Adrenal gland (tissue), 12 donors: ENCODE measurements around the gene SUN2. TPM values are rescaled to one million over a fixed set of nuclear protein-coding genes. Genes with fewer than 3 reads are reported as not detected.

Experiments
- DNase-seq, 7 donors: peaks; one replicate each; pipeline ENCODE4 v3.0.0-alpha.2; 2019 to 2020
- H3K27ac ChIP-seq, 5 donors: fragments of 200-600 bp; sonication (generic) in 4 of 5; 1 replicate in 3 of 5; 2 replicates in 2 of 5; pipeline versions ENCODE4 v1.5.1 to v1.8.0; 2016 to 2020; ENCODE audit warnings: mild to moderate bottlenecking in 1 of 5
- H3K27me3 ChIP-seq: fragments of 200-600 bp; 2 replicates; pipeline ENCODE4 v1.8.0; 2021
- H3K36me3 ChIP-seq, 2 donors: fragments of 200-600 bp; replicated peaks in 1 of 2; 1 replicate in 1 of 2; 2 replicates in 1 of 2; pipeline versions ENCODE4 v1.5.1 to v1.8.0; 2018 to 2022
- H3K4me1 ChIP-seq, 2 donors: fragments of 200-600 bp; replicated peaks in 1 of 2; 1 replicate in 1 of 2; 2 replicates in 1 of 2; pipeline versions ENCODE4 v1.5.1 to v1.8.0; 2018 to 2021
- H3K4me3 ChIP-seq, 4 donors: fragments of 200-600 bp; sonication (generic) in 3 of 4; one replicate each; pipeline ENCODE4 v1.5.1; 2016 to 2018
- H3K9me3 ChIP-seq, 3 donors: fragments of 200-600 bp; sonication (generic) in 1 of 3; replicated peaks in 1 of 3; 1 replicate in 2 of 3; 2 replicates in 1 of 3; pipeline versions ENCODE4 v1.5.1 to v1.8.0; 2016 to 2021
- CTCF ChIP-seq, 6 experiments: fragments of 450-650 bp in 4 of 6; fragments of 200-600 bp in 2 of 6; sonication (generic) in 1 of 6; IDR thresholded peaks; 1 replicate in 5 of 6; 2 replicates in 1 of 6; pipeline versions ENCODE4 v1.5.1 to v1.8.0; 2016 to 2021; ENCODE audit warnings: antibody characterized with exemption in 6 of 6, mild to moderate bottlenecking in 2 of 6, moderate library complexity in 1 of 6
- POLR2A ChIP-seq, 2 donors: fragments of 450-650 bp; IDR thresholded peaks; one replicate each; pipeline ENCODE4 v1.6.1; 2017; ENCODE audit warnings: antibody characterized with exemption in 2 of 2, mild to moderate bottlenecking in 2 of 2, moderate library complexity in 1 of 2
- WGBS, 4 donors: extraction: QIAGEN DNeasy Blood & Tissue Kit in 2 of 4; methylation state at CpG; one replicate each; pipeline versions ENCODE4 v1.1.5 to v1.1.7; 2013 to 2017; 5-methylcytosine and 5-hydroxymethylcytosine counted together
- intact Hi-C, 2 donors: fragments of 100-400 bp; cut with DNase I; formaldehyde crosslinking; loops; one replicate each; pipeline versions ENCODE4 v1.14.1 to v1.15.0; 2022 to 2023
- polyA plus RNA-seq, 3 donors: library from polyadenylated mRNA; stranded (reverse); fragments of 200-250 nt in 2 of 3; fragments of 350-450 nt in 1 of 3; fragmentation: Illumina TruSeq in 1 of 3; extraction: RNeasy Lipid Tissue Mini Kit (QIAGEN cat#74804) in 1 of 3; gene quantifications; one replicate each; pipeline ENCODE4 v1.2.3, GENCODE V29; 2013 to 2014
- total RNA-seq, 9 donors: library from RNA; depleted of rRNA in 4 of 9; stranded (reverse); fragments of >200 nt in 4 of 9; fragments of 120-200 nt in 1 of 9; fragmentation: NEBNext Ultra II Directional in 1 of 9; extraction: Animal tissue kit (Norgen Biotek cat#: 25700) in 1 of 9; gene quantifications; one replicate each; pipeline versions ENCODE4 v1.1.0 to v1.2.4, GENCODE V29; 2013 to 2023
- donor health status: healthy with polysubstance abuse.
- donor health status: Bipolar disorder and iron deficiency.
- donor health status: DM: yes; HTN: yes; CAD: no.
- donor health status: DM: no; HTN: no; CAD: no.
- donor health status: DM: no; HTN: no; CAD: no.
- donor health status: DM: yes; HTN: yes; CAD: no.

The SUN2 gene
- total and polyA plus RNA-seq, 12 donors: 13.0 to 196 (median 86.9) TPM

GRCh38 chr22:38724176-38724575 is 31.6 kb downstream of the SUN2 start:
- Histone ChIP-seq H3K36me3 (peaks cover 0 to 85% of the 10 kb centered on the region in 2 donors), H3K4me1 (peaks cover 0 to 14% of the 10 kb centered on the region in 2 donors), H3K9me3 (no peaks in the 10 kb centered on the region), H3K4me3 (no peak overlapping the region), H3K27me3 (no peaks in the 10 kb centered on the region), H3K27ac (no peak overlapping the region)
- TF ChIP-seq POLR2A (IDR thresholded peaks at IDR 0.05) (no peak), CTCF (IDR thresholded peaks at IDR 0.05) (no peak)
- 94 to 96% (median 96%) methylated on average over 7 of the region's 7 CpGs for WGBS, 4 donors
- peak in 1 of 7 donors; percentile 7 for DNase-seq
- intact Hi-C loops: no loop called here

- DNase-seq: peak in 1 of 7 donors; percentile 8
- no peaks in the 10 kb centered on the region for H3K27me3 ChIP-seq
- H3K4me1 ChIP-seq: peaks cover 0 to 10% of the 10 kb centered on the region in 2 donors
- intact Hi-C loops: no loop called here
- no peaks in the 10 kb centered on the region for H3K9me3 ChIP-seq
- H3K27ac ChIP-seq: no peak overlapping the region
- WGBS, 4 donors: 88 to 91% (median 90%) methylated on average over 7 of the region's 7 CpGs
- TF ChIP-seq POLR2A (IDR thresholded peaks at IDR 0.05) (no peak), CTCF (IDR thresholded peaks at IDR 0.05) (no peak)
- no peak overlapping the region for H3K4me3 ChIP-seq
- peaks cover 0 to 74% of the 10 kb centered on the region in 2 donors for H3K36me3 ChIP-seq
Observed at GRCh38 chr22:38721551-38721950, 34.2 kb downstream of the SUN2 start.

GRCh38 chr22:38720350-38720749 is 35.4 kb downstream of the SUN2 start:
- TF ChIP-seq POLR2A (IDR thresholded peaks at IDR 0.05) (no peak), CTCF (IDR thresholded peaks at IDR 0.05) (no peak)
- H3K9me3 ChIP-seq: no peaks in the 10 kb centered on the region
- H3K36me3 ChIP-seq: peaks cover 0 to 71% of the 10 kb centered on the region in 2 donors
- no peaks in the 10 kb centered on the region for H3K27me3 ChIP-seq
- intact Hi-C loops: no loop called here
- H3K4me1 ChIP-seq: peaks cover 0 to 12% of the 10 kb centered on the region in 2 donors
- H3K4me3 ChIP-seq: no peak overlapping the region
- WGBS, 4 donors: 88 to 91% (median 91%) methylated on average over 3 of the region's 3 CpGs
- DNase-seq: no peak
- H3K27ac ChIP-seq: no peak overlapping the region

- peak in 1 of 7 donors; percentile 7 for DNase-seq
- 75 to 95% (median 82%) methylated on average over 4 to 6 of the region's 6 CpGs for WGBS, 4 donors
- intact Hi-C loops: no loop called here
- Histone ChIP-seq H3K9me3 (no peaks in the 10 kb centered on the region), H3K4me1 (peaks cover 0 to 18% of the 10 kb centered on the region in 2 donors), H3K27me3 (no peaks in the 10 kb centered on the region), H3K27ac (peak overlapping the region in 1 of 5 donors; percentile 35), H3K4me3 (no peak overlapping the region), H3K36me3 (peaks cover 0 to 59% of the 10 kb centered on the region in 2 donors)
- TF ChIP-seq POLR2A (IDR thresholded peaks at IDR 0.05) (no peak), CTCF (IDR thresholded peaks at IDR 0.05) (no peak)
Observed at GRCh38 chr22:38719196-38719595, 36.6 kb downstream of the SUN2 start.
